GM12874 (cell line): ENCODE data around the gene PROSER3.

ENCODE experiments used
- TF ChIP-seq, protein P1 (sequence below): IDR thresholded peaks from 2 replicates; pipeline ENCODE4 v1.5.1; 2011; ENCODE audit warnings: low read depth, mild to moderate bottlenecking, control low read depth, low read length, moderate library complexity; ENCODE audit not compliant: insufficient read depth

Gene PROSER3

DNA sequence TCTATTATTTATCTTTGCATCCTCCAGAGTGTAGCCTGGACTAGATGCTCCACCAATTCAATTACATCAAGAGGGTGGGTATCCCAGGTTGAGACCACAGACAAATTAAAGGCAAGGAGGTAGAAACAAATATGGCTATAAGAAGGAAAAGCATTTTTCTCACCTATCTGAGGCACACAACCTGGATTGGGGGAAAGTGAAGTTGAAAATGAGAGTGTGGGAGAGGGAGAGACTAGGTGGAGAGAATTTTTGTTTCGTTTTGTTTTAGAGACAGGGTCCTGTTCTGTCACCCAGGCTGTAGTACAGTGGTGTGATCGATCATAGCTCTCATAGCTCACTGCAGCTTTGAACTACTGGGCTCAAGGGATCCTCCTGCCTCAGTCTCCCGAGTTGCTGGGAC is 60.5 kb downstream of the PROSER3 start:
- TF ChIP-seq, protein P1, sequence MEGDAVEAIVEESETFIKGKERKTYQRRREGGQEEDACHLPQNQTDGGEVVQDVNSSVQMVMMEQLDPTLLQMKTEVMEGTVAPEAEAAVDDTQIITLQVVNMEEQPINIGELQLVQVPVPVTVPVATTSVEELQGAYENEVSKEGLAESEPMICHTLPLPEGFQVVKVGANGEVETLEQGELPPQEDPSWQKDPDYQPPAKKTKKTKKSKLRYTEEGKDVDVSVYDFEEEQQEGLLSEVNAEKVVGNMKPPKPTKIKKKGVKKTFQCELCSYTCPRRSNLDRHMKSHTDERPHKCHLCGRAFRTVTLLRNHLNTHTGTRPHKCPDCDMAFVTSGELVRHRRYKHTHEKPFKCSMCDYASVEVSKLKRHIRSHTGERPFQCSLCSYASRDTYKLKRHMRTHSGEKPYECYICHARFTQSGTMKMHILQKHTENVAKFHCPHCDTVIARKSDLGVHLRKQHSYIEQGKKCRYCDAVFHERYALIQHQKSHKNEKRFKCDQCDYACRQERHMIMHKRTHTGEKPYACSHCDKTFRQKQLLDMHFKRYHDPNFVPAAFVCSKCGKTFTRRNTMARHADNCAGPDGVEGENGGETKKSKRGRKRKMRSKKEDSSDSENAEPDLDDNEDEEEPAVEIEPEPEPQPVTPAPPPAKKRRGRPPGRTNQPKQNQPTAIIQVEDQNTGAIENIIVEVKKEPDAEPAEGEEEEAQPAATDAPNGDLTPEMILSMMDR = no peak
